Endothelial cell of hepatic sinusoid (primary cell): Measurements from ENCODE around the gene PLCB4.
"Not testable (repeated sequence)": the region's sequence is repeated elsewhere in the genome, so short reads cannot be mapped to it uniquely, and the experiment has no call there.

Experiments used
- in situ Hi-C: cut with HindIII; loops from 2 replicates; pipeline ENCODE4 v1.10.0; 2017; ENCODE audit warnings: low sequenced_read_pairs

Gene PLCB4

DNA sequence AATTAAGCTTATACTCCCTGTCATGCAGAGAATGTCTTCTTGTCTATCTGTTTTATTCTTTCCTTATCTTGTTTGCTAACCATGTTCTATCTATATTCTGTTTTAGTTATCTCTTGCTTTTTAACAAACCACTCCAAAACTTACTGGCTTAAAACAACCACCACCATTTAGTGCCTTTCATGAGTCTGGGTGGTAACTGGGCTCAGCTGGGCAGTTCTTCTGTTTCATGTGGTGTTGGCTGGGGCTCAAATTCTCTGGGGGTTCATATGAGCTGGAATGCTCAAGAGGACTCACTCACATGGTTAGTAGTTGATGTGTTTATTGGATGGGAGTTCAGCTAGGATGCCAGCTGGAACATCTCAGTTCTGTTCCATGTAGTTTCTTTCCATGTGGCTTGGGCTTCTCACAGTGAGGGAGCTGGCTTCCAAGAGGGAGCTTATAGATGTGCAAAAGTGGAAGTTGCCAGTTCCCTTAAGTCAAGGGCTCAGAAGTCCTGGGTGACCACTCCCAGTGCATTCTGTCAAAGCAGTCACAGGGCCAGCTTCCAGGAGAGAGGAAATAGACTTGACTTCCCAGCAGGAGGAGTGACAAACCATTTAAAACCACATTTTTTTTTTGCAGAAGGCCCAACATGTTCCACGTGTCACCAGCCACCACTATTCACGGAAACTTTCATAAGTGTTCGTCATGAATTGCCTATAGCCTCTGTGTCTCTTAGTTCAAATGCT lies 70.4 kb downstream of the PLCB4 start:
- in situ Hi-C loops = loop anchor here (10.0 kb wide), 1 partner anchor 364 kb away; no protein-coding TSS in a partner anchor

DNA sequence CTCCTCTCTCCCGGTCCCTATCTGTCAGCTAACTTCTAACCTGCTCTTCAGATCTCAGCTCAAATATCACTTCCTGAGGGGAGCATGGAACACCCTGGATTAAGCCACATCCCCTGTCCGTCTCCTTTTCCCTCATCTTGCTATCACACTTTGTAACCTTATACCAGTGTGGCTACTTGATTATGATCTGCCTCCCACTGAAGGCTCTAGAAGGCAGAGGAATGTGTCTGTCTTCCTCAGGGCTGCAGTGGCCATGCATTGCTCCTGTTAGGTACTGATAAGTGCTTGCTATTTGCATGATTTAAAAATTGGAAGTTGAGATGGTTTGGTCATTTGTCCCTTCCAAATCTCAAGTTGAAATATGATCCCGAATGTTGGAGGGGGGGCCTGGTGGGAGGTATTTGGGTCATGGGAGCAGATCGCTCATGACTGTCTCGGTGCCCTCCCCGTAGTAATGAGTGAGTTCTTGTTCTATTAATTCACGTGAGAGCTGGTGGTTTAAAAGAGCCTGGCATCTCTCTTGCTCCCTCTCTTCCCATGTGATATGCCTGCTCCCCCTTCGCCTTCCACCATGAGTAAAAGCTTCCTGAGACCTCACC lies 71.4 kb downstream of the PLCB4 start:
- in situ Hi-C loops = no loop called here

DNA sequence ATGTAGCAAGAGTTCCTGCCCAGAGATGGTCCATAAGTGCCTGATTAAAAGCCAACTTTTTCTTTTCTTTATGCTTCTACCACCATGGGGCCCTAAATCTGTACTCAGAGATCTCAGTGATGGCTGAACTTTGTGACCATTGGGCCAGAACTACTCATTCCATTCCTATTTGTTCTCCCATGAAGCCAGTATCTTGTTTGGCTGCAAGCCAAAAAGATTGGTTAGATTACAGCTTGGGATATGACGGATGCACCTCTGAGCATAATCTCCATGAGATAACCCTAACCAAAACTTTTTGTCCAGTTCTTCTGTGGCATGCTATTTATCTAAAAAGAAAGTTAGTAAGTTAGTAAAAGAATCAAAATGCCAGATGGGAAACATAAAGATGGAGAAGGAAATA lies 72.2 kb downstream of the PLCB4 start:
- in situ Hi-C loops = no loop called here

DNA sequence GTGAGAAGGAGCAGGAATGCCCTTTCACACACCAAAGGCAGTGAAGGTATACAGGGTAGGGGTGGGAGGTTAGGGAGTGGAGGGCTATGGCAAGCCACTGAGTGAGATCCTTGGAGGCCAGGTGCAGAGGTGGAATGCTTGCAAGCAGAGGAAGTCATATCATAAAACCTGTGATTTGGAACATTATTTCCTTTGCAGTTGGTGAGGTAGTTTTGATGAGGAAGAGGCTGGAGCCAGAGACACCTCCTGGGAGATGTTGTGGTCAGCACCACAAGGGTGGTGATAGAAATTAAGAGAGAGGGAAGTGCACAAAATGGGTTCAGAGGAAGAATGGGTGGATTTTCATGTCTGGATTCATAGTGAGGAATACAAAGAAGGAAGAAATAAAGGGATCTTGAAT lies 73.0 kb downstream of the PLCB4 start:
- in situ Hi-C loops = no loop called here

DNA sequence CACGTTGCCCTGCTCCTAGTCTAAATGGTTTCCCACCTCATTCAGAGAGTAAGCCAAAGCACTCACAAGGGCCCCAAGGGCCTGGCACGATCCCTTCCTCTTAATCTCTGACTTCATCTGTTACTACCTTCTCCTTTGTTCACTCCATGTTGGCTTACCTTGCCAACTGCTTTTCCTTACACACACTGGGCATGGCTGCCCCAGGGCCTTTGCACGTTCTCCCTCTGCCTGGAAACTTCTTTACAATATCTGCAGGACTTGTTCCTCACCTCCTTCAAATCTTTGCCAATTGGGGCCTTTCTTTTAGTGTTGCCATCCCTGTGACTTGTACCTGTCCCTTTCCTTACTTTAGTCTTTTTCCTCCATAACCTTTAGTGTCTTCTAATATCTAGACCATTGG lies 73.9 kb downstream of the PLCB4 start:
- in situ Hi-C loops = no loop called here

DNA sequence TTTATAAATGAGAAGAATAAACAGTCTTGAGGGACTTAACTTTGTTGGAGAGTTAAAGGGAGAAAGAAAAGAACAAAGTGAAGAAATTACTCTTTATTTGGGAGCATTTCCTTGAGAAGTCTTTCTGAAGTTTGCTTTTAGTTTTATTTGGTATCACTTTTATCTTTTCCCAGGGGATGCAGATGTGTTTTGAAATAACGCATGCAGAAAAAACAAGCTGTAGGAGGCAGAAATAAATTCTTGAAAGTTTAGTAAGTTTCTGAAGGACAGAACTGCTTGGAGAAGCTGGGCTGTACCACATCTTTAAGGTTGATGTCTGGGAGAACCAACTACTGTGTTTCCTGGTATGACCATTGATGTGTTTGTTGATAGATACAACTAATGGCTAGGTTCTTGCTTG lies 75.0 kb downstream of the PLCB4 start:
- in situ Hi-C loops = no loop called here

DNA sequence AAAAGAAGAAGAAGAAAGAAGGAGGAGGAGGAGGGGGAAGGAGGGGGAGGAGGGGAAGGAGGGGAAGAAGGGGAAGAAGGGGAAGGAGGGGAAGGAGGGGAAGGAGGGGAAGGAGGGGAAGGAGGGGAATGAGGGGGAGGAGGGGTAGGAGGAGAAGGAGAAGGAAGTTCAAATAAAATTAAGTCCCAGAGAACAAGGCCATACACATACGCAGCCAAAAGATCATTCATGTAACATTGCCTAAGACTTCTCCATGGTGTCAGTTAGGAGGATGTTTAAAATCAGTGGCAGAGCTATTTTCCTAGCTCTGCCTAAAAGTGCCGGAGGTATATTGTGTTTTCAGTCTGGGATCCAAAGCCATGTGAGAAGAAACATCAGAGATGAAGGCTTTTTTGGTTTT lies 75.8 kb downstream of the PLCB4 start:
- in situ Hi-C loops = no loop called here

DNA sequence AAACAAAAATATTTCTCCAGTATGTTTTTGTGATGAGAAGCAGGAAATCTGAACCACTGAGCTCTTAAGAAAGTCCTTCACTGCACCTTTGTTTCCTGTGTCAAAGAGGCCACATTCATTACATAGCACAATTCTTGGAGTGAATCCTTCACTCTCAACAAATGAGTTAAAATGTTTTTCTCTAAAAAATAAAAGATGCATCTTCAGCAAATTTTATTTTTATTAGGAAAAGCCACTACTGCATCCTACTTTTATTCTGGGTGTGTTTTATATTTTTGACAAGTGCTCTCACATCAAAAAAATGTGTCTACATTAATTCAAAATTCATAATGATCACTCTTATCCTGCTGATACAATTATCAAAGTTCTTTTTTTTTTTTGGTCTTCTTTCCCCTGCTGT lies 76.3 kb downstream of the PLCB4 start:
- in situ Hi-C loops = no loop called here

DNA sequence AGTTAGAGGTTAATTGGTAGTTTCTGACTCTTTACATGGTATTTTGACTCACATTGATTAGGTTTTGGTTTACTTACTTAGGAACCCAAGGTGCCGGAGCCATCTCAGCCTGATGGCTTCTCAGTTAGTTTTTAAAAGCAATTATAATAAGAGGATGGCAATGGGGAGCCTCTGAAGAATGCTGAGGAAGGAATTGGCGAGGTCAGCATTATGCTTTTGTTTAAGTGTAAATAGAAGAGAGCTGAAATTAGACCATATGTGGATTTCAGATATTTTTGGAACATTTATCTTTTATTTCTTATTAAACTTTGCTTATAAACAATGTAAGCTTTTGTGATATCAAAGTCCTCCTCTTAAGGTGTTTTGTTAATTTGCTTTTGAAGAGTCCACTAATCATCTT lies 77.8 kb downstream of the PLCB4 start:
- in situ Hi-C loops = no loop called here

DNA sequence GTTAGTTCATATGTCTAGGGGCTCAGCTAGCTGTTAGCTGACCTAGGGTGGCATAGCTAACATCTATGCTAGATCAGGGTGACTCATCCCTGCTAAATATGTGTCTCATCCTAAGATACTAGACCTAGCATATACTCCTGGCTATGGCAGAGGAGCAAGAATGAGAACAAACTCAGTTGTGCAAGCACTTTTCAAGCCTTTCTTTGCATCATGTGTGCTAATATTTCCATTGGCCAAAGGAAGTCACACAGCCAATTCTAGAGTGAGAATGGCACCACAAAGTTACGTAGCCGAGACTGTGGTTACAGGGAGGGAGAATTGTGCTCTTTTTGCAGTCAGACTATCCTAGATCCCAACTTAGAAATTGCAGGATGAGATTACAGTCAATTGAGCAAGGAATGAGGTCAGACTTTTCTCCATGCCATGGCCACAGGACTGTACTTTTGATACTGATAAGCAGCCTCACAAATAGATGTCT lies 78.7 kb downstream of the PLCB4 start:
- in situ Hi-C loops = no loop called here

DNA sequence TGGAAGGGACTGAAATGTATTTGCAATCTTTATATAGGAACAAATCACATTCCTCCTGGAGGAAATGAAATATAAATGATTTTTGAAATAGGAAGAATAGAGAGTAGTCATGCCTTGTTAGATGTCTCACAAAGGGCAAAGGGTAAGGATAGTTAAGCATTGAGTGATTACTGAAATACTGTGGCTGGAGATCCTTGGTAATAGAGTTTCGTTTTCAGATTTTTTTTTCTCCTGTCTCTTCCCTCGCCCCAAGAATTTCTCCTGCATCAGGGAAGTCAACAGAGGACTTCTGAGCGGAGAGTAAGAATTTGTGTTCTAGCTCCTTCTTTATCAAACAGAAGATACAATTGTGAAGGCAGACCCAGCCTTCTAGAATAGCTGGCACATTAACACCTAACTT lies 79.4 kb downstream of the PLCB4 start:
- in situ Hi-C loops = no loop called here

DNA sequence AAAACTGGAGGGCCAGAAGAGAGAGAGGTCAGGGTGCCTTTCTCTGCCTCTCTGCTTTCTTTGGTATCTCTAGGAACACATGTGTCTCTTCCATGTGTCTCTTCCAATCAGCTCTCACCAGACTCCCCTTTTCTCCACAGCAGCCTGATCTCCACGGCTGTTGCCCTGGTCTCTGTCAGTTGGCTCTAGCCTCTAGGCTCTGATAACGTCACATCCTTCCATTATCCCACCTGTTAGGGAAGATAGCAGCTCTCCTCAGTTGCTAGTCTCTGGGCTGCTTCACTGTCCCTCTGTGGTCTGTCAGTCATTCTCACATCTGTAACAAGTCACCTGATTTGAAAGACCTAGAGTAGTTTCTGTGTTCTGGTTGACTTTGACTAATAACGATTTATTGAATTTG lies 80.2 kb downstream of the PLCB4 start:
- in situ Hi-C loops = no loop called here

DNA sequence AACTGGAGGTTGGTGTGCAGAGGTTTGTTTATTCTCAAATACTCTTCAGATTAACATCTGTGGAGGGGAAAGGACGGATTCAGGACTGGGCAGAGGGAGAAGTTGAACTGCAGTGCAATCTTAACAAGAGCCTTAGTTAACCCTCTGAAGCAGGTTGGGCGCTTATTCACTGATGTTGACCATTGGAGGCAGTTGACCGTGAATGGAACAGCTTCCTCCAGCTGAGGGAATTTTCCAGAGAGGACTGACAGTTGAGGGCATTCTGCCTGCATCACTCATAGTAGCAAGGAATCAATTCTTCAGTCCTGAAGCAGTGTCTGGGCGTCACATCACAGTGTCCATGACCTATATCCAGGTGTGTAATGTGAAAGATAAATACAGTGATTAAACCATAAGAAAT lies 80.9 kb downstream of the PLCB4 start:
- in situ Hi-C loops = no loop called here

DNA sequence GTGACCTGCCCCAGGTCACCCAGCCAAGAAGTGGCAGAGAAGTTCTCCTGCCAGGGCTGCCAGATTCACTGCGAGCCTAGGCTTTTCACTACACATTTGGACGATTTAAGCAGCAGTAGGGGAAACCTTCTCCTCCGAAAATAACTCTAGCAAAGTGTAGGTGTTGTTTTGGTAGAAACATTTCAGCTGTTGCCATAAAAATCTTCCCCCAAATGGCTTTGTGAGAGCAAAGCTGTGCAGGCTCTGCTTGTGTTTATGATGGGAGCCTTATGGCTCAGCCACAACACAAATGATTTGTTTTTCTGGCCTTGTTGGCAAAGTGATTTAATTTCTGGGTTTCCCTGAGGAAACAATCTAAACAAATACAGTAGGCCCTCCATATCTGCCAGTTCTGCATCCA lies 81.8 kb downstream of the PLCB4 start:
- in situ Hi-C loops = no loop called here

DNA sequence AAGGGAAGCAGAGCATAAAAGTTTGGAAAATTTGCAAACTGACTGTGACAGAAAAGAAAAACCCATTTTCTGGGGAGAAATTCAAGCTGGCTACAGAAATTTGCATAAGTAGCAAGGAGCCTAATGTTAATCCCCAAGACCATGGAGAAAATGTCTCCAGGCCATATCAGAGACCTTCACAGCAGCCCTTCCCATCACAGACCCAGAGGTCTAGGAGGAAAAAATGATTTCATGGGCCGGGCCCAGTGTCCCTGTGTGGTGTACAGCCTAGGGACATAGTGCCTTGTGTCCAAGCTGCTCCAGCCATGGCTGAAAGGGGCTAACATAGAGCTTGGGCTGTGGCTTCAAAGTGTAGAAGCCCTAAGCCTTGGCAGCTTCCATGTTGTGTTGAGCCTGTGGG lies 83.3 kb downstream of the PLCB4 start:
- in situ Hi-C loops = not testable (repeated sequence)

DNA sequence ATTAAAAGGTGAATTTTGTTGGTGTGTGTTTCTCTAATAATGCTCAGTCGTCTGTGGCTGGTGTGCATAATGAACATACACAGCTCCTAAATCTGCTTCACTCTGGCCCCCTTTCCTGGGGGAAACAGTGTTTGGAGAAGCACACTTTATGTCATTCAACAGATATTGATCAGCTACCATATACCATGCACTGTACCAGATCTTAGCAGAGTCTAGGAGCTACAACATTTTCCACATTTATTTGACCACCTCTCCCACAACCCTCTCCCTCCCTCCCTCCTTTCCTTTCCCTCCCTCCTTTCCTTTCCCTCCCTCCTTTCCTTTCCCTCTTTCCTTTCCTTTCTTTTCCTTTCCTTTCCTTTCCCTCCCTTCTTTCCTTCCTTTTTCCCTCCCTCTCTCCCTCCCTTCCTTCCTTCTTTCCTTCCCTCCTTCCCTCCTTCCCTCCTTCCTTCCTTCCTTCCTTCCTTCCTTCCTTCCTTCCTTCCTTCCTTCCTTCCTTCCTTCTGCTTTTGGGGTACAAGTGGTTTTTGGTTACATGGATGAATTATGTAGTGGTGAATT lies 85.7 kb downstream of the PLCB4 start:
- in situ Hi-C loops = no loop called here

DNA sequence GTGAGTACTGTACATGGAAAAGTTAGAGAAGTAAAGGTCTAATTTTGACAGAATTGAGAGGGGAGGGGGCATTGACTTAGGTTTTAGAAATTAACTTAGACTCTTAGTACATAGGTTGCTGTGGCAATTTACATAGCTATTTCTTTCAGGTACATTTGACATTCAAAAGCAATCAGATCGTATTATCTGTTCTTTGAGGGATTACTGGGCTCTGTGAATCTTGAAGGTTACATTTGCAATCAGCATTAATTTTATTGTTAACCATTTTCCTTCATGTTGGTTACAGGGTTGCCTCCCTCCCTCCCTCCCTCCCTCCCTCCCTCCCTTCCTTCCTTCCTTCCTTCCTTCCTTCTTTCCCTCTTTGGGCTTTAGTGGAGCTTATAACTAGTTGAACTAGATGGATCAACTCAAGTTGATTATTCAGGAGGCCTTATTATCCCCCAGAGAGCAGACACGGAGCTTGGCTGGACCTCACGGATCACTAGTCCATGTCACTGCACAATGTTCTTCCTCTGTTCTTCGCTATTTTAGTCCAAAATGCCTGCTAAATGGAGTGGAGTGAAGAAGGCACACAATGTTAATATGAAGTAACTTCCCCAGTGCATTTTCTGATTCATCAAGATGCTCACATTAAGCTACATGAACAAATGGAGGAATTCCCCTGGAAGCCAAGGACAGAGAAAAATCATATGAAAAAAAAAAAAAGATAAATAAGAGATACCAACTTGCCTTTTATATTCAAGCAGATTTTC lies 87.8 kb downstream of the PLCB4 start:
- in situ Hi-C loops = no loop called here

DNA sequence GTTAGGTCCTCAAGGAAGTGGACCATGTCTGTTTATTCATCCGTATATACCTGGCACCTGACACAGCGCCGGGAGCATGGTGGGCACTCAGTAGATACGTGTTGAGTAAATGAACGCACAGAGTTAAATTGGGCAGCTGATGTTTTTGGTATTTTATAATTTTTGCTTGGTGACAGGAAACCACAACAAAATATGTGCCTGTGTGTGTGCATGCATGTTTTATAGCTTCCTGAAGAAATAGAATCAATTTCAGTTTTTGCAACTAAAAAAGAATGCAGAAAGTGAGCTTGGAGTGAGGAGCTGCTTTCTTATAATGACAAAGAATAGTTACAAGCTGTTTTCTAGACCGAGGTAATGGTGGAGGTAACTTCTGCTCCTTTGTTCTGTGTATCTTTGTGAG lies 91.4 kb downstream of the PLCB4 start:
- in situ Hi-C loops = no loop called here

DNA sequence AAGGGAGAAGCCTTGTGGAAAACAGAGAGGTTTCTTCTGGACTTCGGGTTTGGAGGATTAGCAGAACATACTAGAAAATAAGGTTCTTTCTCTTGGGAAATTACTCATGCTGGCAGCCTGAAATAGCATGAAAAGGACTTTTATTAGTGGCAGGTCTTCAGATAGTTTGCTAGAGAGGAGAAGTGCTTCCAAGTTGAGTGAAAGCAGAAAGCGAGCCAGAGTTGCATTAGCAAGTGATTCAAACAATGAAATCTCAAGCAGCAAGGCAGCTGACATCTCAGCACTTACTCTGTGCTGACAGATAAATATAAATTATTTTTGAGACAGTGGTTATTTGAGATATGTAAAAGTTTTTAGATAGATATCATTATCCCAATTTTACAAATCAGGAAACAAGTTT lies 91.9 kb downstream of the PLCB4 start:
- in situ Hi-C loops = no loop called here

DNA sequence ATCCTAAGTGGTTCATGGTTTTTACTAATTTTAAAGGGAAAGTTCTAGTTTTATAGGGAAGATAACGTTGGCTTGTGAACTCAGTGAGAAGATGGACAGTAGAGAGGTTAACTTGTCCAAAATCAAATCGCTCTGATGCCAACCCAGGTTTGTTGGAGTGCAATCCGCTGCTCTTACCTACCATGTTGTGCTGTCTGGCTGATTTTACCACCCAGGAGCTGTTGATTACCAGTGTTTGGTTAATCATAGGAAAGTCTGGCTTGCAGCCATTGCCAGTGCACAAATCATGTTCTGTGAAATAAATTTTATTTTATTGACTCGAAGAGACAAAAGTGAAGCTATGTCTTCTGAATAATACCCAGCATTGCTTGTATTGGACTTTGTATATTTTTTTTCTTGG lies 92.4 kb downstream of the PLCB4 start:
- in situ Hi-C loops = no loop called here

DNA sequence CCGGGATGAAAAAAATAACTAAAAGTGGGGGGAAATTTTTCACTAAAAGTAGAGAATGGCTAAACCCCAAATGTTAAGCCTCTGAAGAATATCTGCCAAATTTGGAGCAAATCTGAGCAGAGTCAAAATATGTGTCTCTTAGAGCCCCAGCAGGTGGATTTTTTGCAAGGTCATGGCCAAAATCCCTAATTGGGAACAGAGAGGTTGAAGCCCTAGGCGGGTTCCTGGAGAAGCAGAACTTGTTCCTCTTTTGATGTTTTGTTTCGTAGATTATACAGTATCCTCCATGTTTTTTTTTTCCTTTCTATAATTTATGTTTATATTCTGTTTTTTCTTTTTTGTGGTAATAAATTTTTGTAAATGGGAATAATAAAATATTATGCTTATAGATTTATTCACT lies 94.4 kb downstream of the PLCB4 start:
- in situ Hi-C loops = no loop called here

DNA sequence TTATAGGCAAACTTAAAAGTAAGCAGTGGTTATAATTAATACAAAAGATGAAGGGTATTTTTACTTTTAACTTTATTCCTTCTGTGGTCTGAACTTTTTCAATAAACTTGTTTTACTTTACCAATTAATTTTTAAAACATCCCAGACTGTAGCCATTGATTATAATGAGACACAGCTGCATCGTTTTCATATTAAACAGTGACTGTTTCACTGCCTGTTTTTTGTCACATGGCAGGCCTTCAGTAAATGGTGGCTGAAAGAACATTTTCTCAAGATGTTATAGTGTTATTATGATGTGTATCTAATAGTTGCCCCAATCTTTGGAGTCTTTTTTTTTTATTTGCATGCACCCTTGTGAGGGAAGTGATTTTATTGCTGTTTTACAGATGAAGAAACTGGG lies 95.1 kb downstream of the PLCB4 start:
- in situ Hi-C loops = no loop called here
